ENCODE results near the gene RMI2. TPM values are rescaled to one million over a fixed set of nuclear protein-coding genes. Genes with fewer than 3 reads are reported as not detected.

The RMI2 gene
- total and polyA plus RNA-seq, 2 of the 8 experiments (the other 6 are each of a cell fraction or from before 2014, with no cell fraction given) = 58.2 to 96.0 TPM

- Histone ChIP-seq H3K79me1 (ENCODE audit: low read depth, low read length) (peaks cover 10% of the 10 kb centered on the region), H4K5ac (ENCODE audit: insufficient read length, low read depth, low read length) (no peak overlapping the region), H2BK15ac (ENCODE audit: low read length) (no peak overlapping the region), H3K27me3 (replicated peaks in 1 of 4; ENCODE audit: control insufficient read depth in 3 of 4, extremely low read depth in 1 of 4, insufficient read depth in 3 of 4, low read length in 3 of 4) (no peaks in the 10 kb centered on the region), H3K4me2 (ENCODE audit: insufficient read depth in 1 of 2, low read depth in 2 of 2, low read length in 2 of 2) (no peak overlapping the region), H3K79me2 (ENCODE audit: control insufficient read depth in 1 of 2, insufficient read depth in 2 of 2, low read length in 2 of 2) (peaks cover 0 to 55% of the 10 kb centered on the region in 2 experiments; a peak in 2 of 4 replicates), H3K27ac (ENCODE audit: low read depth, low read length) (no peak overlapping the region), H2AFZ (ENCODE audit: low read length) (no peak overlapping the region), H3K36me3 (ENCODE audit: control insufficient read depth in 2 of 4, insufficient read depth in 4 of 4, low read length in 3 of 4) (peaks cover 0 to 22% (median 2%) of the 10 kb centered on the region in 4 experiments; a peak in 3 of 8 replicates), H2AK5ac (ENCODE audit: low read depth, low read length) (no peak overlapping the region; the same call in 1 of the 2 replicates), H3K18ac (ENCODE audit: extremely low read depth, low read length) (no peak overlapping the region), H3K56ac (replicated peaks; ENCODE audit: insufficient read length, low read depth, low read length) (no peak overlapping the region), H3K23me2 (ENCODE audit: low read depth, low read length) (no peaks in the 10 kb centered on the region), H4K8ac (ENCODE audit: extremely low read depth, insufficient read depth, low read length) (no peak overlapping the region), H2BK120ac (replicated peaks; ENCODE audit: low read depth, low read length) (no peak overlapping the region), H2BK12ac (ENCODE audit: low read depth, low read length) (no peak overlapping the region; the same call in 1 of the 2 replicates), H2BK20ac (ENCODE audit: low read length) (no peak overlapping the region), H3K4ac (replicated peaks; ENCODE audit: insufficient read length, low read depth, low read length) (no peak overlapping the region), H3K9me3 (ENCODE audit: insufficient read depth in 2 of 2, low read depth in 1 of 2, low read length in 1 of 2) (0 out of 4 replicates have a peak, but pooled peaks cover 2 to 3% of the 10 kb centered on the region in 2 experiments), H4K20me1 (replicated peaks in 1 of 2; ENCODE audit: control insufficient read depth in 1 of 2, insufficient read depth in 2 of 2, low read length in 2 of 2) (peaks cover 6 to 7% of the 10 kb centered on the region in 2 experiments), H4K91ac (replicated peaks; ENCODE audit: insufficient read length, low read length) (no peak overlapping the region), H2BK5ac (ENCODE audit: low read depth, low read length) (peak overlapping the region; percentile 54; the same call in 1 of the 2 replicates), H3K9ac (replicated peaks in 1 of 4; ENCODE audit: extremely low read depth in 1 of 4, low read depth in 3 of 4, low read length in 3 of 4) (no peak overlapping the region), H3K23ac (ENCODE audit: insufficient read length) (no peak overlapping the region), H3K4me1 (replicated peaks in 1 of 4; ENCODE audit: control insufficient read depth in 3 of 4, insufficient read depth in 4 of 4, low read length in 3 of 4) (peaks cover 2 to 12% (median 4%) of the 10 kb centered on the region in 4 experiments; a peak in 6 of 7 replicates), H3K4me3 (ENCODE audit: extremely low read depth in 1 of 4, insufficient read depth in 2 of 4, low read depth in 3 of 4, low read length in 4 of 4) (no peak overlapping the region), H3K14ac (ENCODE audit: insufficient read length) (no peak overlapping the region)
- WGBS, 2 experiments (ENCODE audit: extremely low coverage in 1 of 2, insufficient coverage in 1 of 2, insufficient read length in 1 of 2, insufficient replicate concordance in 2 of 2, low coverage in 1 of 2, low lambda C conversion rate in 2 of 2, missing lambda C conversion rate in 1 of 2) = 73% methylated on average over 4 of the region's 4 CpGs; no CpG with 5 or more reads in 1 of the 2 experiments
- DNase-seq (ENCODE audit: low read depth in 1 of 2, low spot score in 2 of 2) (no peak), FAIRE-seq (no peak)
- ChIA-PET CTCF (ENCODE audit: partially characterized antibody) (interaction anchor here (0.7 to 5.8 kb wide), 13 partner anchors 9 to 389 kb away, joined by 3 to 46 read pairs (median 4); partner anchors contain the start of genes PRM2 and PRM3), POLR2A (ENCODE audit: partially characterized antibody) (interaction anchor here (0.7 to 1.8 kb wide), 6 partner anchors 13 to 98 kb away, joined by 3 to 5 read pairs (median 3); partner anchors contain the start of genes PRM3 and SOCS1)
- TF ChIP-seq SP1 (IDR thresholded peaks at IDR 0.05; ENCODE audit: low read depth, low read length) = no peak
- TF ChIP-seq CBX8 (IDR thresholded peaks at IDR 0.05; ENCODE audit: borderline replicate concordance, low read depth, low read length) = no peak
- TF ChIP-seq POLR2A (IDR thresholded peaks at IDR 0.05; ENCODE audit: control extremely low read depth in 1 of 2, low read depth in 2 of 2, low read length in 2 of 2) = no peak
- TF ChIP-seq NRF1 (IDR thresholded peaks at IDR 0.05; ENCODE audit: low read depth, low read length) = no peak
- no peak for TF ChIP-seq KDM5A (IDR thresholded peaks at IDR 0.05; ENCODE audit: low read length)
- no peak for TF ChIP-seq CREB1 (IDR thresholded peaks at IDR 0.05)
- TF ChIP-seq EZH2 (IDR thresholded peaks at IDR 0.05; ENCODE audit: low read depth, low read length, severe bottlenecking) = no peak
- no peak for TF ChIP-seq TEAD4 (IDR thresholded peaks at IDR 0.05; ENCODE audit: low read depth, low read length)
- no peak for TF ChIP-seq SRF (IDR thresholded peaks at IDR 0.05; ENCODE audit: low read depth, low read length)
- no peak for TF ChIP-seq FOSL1 (IDR thresholded peaks at IDR 0.05; ENCODE audit: insufficient read depth, low read depth, low read length)
- TF ChIP-seq MAFK (IDR thresholded peaks at IDR 0.05; ENCODE audit: low read depth, low read length) = no peak
- TF ChIP-seq TAF7 (optimal IDR thresholded peaks at IDR 0.05; ENCODE audit: borderline replicate concordance, low read depth, low read length) = no peak
- no peak for TF ChIP-seq ATF2 (IDR thresholded peaks at IDR 0.05; ENCODE audit: low read length)
Measured at GRCh38 chr16:11353158-11353557, 7.9 kb downstream of the RMI2 start.
